Ovary (tissue), 9 donors: ENCODE results near the gene TMCO4. TPM values are rescaled to one million over a fixed set of nuclear protein-coding genes. Genes with fewer than 3 reads are reported as not detected.

ENCODE experiments used
- DNase-seq, 5 donors: peaks; one replicate each; pipeline ENCODE4 v3.0.0-alpha.2; 2019 to 2020
- H3K27ac ChIP-seq, 2 donors: fragments of 200-600 bp; one replicate each; pipeline versions ENCODE4 v1.5.1 to v1.8.0; 2019 to 2022
- H3K27me3 ChIP-seq: fragments of 200-600 bp; one replicate; pipeline ENCODE4 v1.8.0; 2022
- H3K36me3 ChIP-seq: fragments of 200-600 bp; sonication (generic); one replicate; pipeline ENCODE4 v1.5.1; 2019
- H3K4me1 ChIP-seq: one replicate; pipeline ENCODE4 v1.8.1; 2013; ENCODE audit warnings: mild to moderate bottlenecking, moderate library complexity; ENCODE audit not compliant: insufficient read depth
- H3K4me3 ChIP-seq: fragments of 200-600 bp; sonication (generic); one replicate; pipeline ENCODE4 v1.5.1; 2017
- H3K9me3 ChIP-seq, 2 donors: fragments of 200-600 bp in 1 of 2; sonication (generic) in 1 of 2; one replicate each; pipeline versions ENCODE4 v1.5.1 to v1.8.1; 2013 to 2019; ENCODE audit warnings: mild to moderate bottlenecking in 1 of 2, moderate library complexity in 1 of 2
- CTCF ChIP-seq, 3 donors: fragments of 450-650 bp in 2 of 3; fragments of 200-600 bp in 1 of 3; IDR thresholded peaks; one replicate each; pipeline versions ENCODE4 v1.5.1 to v1.8.0; 2016 to 2022; ENCODE audit warnings: antibody characterized with exemption in 3 of 3, mild to moderate bottlenecking in 1 of 3
- EP300 ChIP-seq: sonication (generic); formaldehyde crosslinking; IDR thresholded peaks from one replicate; pipeline ENCODE4 v1.6.1; 2017; ENCODE audit warnings: antibody characterized with exemption
- POLR2A ChIP-seq: fragments of 450-650 bp; IDR thresholded peaks from one replicate; pipeline ENCODE4 v1.6.1; 2017; ENCODE audit warnings: antibody characterized with exemption, mild to moderate bottlenecking, moderate library complexity
- WGBS, 3 donors: extraction: QIAGEN DNeasy Blood & Tissue Kit in 1 of 3; methylation state at CpG; one replicate each; pipeline versions ENCODE4 v1.1.5 to v1.1.7; 2013 to 2017; 5-methylcytosine and 5-hydroxymethylcytosine counted together
- intact Hi-C, 4 donors: fragments of 100-400 bp; cut with DNase I; formaldehyde crosslinking; loops; one replicate each; pipeline versions ENCODE4 v1.11.0 to v1.15.1; 2022 to 2023
- polyA plus RNA-seq, 2 donors: library from polyadenylated mRNA; stranded (reverse); fragments of 200-250 nt in 1 of 2; fragments of 350-450 nt in 1 of 2; fragmentation: Illumina TruSeq in 1 of 2; extraction: RNeasy Lipid Tissue Mini Kit (QIAGEN cat#74804) in 1 of 2; gene quantifications; one replicate each; pipeline ENCODE4 v1.2.3, GENCODE V29; 2013 to 2014
- total RNA-seq, 7 donors: library from RNA; depleted of rRNA in 2 of 7; stranded (reverse); fragments of >200 nt in 2 of 7; fragmentation: NEBNext Ultra II Directional in 3 of 7; extraction: Animal tissue kit (Norgen Biotek cat#: 25700) in 3 of 7; gene quantifications; one replicate each; pipeline versions ENCODE4 v1.1.0 to v1.2.4, GENCODE V29; 2016 to 2023
- donor health status: DM: no; HTN: no; CAD: no; lungs with moderate emphysema.
- donor health status: DM: no; HTN: no; CAD: no.
- donor health status: Bipolar disorder and iron deficiency.
- donor health status: DM: yes; HTN: yes; CAD: no.
- donor health status: DM: no; HTN: no; CAD: no.
- donor health status: DM: yes; HTN: yes; CAD: no.

TMCO4 gene
- total and polyA plus RNA-seq, 9 donors, result 14.2 to 26.0 (median 21.4) TPM

- DNase-seq, result no peak
- Histone ChIP-seq H3K27ac (no peak within 1 kb of the TSS), H3K36me3 (no peaks in the 10 kb centered on the region), H3K9me3 (no peaks in the 10 kb centered on the region), H3K4me1 (no peaks in the 10 kb centered on the region), H3K27me3 (no peaks in the 10 kb centered on the region), H3K4me3 (no peak within 1 kb of the TSS)
- intact Hi-C loops, result no loop called here
- 71 to 78% (median 72%) methylated on average over 14 to 22 of the region's 22 CpGs for whole genome bisulfite sequencing, 3 donors
- no peak for TF ChIP-seq EP300
- TF ChIP-seq POLR2A, result no peak
- TF ChIP-seq CTCF (IDR thresholded peaks at IDR 0.05), result no peak
These were observed 15.2 kb upstream of the TMCO4 start, which contains the start of gene RNF186 for GRCh38 chr1:19814681-19815503. Gene RNF186 (minus strand): TSS chr1:19815283. CDS start chr1:19815101, 182 bp downstream.

- intact Hi-C loops, result no loop called here
- Histone ChIP-seq H3K36me3 (no peaks in the 10 kb centered on the region), H3K4me3 (no peak overlapping the region), H3K27me3 (no peaks in the 10 kb centered on the region), H3K9me3 (no peaks in the 10 kb centered on the region), H3K4me1 (no peaks in the 10 kb centered on the region), H3K27ac (no peak overlapping the region)
- TF ChIP-seq POLR2A (no peak), CTCF (IDR thresholded peaks at IDR 0.05) (no peak), EP300 (no peak)
- 87 to 93% (median 88%) methylated on average over 15 of the region's 15 CpGs for WGBS, 3 donors
- no peak for DNase-seq
These were observed 14.5 kb upstream of the TMCO4 start for GRCh38 chr1:19814244-19814661.

DNA sequence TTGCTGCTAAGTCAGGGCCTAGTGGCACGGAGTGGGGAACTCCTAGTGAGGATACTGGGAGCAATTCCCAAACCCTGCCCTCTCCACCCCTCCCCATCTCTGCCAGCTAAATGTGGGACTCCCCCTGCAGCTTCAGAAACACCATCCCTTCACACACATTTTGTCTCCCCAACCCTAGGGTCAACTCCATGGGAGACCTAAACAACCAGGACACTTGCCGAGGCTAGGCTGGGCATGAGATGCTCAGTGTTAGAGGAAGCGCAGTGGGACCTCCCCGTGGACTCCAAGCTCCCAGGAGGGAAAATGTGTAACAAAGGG, 13.9 kb upstream of the TMCO4 start:
- no peak for TF ChIP-seq EP300
- no peak for TF ChIP-seq POLR2A
- TF ChIP-seq CTCF (IDR thresholded peaks at IDR 0.05), result no peak
- Histone ChIP-seq H3K27me3 (no peaks in the 10 kb centered on the region), H3K36me3 (no peaks in the 10 kb centered on the region), H3K4me3 (no peak overlapping the region), H3K27ac (no peak overlapping the region), H3K9me3 (no peaks in the 10 kb centered on the region), H3K4me1 (no peaks in the 10 kb centered on the region)
- no peak for DNase-seq
- 89 to 98% (median 91%) methylated on average over 4 of the region's 4 CpGs for WGBS, 3 donors
- intact Hi-C loops, result no loop called here

DNA sequence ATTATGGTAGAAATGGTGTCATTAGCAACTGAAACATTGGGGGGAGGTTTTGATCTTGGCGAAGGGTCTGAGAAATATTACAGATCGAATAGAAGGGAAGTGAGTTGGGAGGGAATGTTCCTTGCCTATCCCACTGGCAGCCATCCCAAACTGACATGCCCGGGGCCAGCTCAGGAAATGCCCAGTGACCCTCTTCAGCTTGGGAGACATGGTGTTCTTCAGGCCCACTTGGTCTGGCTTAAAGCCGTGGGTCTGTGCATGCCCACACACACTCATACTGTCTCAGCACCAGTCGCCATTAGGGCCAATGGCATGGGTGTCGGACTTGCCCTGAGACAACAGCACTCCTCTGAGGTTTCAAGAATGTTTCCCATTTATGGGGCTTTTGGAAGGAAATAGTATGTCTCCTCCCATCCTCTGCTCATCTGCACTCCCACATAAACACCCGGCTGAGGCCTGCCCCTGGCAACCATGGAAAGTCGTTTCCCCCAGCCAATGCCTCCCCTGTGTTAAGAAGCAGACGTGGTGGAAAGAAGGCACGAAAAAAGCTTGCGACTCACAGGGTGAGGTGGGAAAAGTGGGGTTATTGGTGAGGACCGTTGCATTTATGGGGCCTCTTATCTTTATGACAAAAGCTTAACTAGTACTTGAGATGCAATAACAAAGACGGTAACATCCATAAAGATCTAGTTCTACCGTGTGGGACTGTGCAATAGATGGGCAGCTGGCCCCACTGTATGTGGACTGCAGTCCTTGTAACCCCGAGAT, 13.3 kb upstream of the TMCO4 start:
- H3K36me3 ChIP-seq, result no peaks in the 10 kb centered on the region
- H3K4me3 ChIP-seq, result no peak overlapping the region
- intact Hi-C loops, result no loop called here
- no peaks in the 10 kb centered on the region for H3K4me1 ChIP-seq
- 46 to 62% (median 48%) methylated on average over 15 of the region's 15 CpGs for WGBS, 3 donors
- no peak overlapping the region for H3K27ac ChIP-seq
- H3K9me3 ChIP-seq, result no peaks in the 10 kb centered on the region
- no peak for DNase-seq
- TF ChIP-seq POLR2A, result no peak
- TF ChIP-seq EP300, result no peak
- no peak for TF ChIP-seq CTCF (IDR thresholded peaks at IDR 0.05)
- H3K27me3 ChIP-seq, result no peaks in the 10 kb centered on the region
